Measurements from ENCODE around the gene SEMA4D. TPM values are rescaled to one million over a fixed set of nuclear protein-coding genes. Genes with fewer than 3 reads are reported as not detected.

SEMA4D gene, protein sequence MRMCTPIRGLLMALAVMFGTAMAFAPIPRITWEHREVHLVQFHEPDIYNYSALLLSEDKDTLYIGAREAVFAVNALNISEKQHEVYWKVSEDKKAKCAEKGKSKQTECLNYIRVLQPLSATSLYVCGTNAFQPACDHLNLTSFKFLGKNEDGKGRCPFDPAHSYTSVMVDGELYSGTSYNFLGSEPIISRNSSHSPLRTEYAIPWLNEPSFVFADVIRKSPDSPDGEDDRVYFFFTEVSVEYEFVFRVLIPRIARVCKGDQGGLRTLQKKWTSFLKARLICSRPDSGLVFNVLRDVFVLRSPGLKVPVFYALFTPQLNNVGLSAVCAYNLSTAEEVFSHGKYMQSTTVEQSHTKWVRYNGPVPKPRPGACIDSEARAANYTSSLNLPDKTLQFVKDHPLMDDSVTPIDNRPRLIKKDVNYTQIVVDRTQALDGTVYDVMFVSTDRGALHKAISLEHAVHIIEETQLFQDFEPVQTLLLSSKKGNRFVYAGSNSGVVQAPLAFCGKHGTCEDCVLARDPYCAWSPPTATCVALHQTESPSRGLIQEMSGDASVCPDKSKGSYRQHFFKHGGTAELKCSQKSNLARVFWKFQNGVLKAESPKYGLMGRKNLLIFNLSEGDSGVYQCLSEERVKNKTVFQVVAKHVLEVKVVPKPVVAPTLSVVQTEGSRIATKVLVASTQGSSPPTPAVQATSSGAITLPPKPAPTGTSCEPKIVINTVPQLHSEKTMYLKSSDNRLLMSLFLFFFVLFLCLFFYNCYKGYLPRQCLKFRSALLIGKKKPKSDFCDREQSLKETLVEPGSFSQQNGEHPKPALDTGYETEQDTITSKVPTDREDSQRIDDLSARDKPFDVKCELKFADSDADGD
- total RNA-seq, result 100 to 1,000 TPM; 159 to 161 TPM

DNA sequence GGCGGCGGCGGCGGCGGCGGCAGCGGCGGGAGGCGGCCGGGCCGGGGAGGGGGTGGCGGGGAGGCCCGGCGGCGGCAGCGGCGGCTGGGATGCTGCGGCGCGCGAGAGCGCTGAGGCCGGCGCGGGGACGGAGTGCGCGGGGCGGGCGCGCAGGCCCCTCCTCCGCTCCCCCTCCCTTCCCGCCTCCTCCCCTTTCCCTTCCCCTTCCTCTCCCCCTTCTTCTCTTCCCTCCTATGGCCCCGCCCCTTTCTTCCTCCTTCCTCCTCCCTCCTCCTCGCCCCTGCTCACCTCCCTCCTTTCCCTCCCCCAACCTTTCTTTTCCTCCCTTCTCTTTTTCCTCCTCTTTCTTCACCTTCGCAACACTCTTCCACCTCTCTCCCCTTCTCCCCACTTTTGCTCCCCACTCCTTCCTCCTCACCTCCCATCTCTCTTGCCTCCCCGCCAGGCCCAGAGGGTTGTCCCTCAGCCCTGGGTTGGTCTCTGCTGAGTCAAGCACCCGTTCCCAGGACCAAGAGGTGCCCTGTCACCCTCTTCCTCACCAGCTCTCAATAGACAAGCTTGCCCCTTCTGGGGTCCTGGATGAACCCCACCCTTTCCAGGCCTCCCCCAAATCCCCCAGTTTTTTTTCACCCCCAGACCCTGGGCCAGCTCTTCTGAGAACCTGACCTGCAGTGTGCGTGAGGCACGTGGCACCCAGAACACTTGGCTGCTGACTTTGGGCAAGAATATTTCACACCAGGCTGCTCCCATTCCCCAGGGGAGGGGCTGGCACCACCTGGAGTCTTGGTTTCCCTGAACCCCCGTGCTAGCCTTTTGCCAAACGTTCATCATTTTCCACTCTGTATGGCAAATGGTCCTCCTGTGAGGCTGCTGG lies at the start of gene SEMA4D:
Gene SEMA4D, minus strand, starts transcription at position 136 of the 874 bp plus-strand sequence. CDS start 92,657 bp downstream, outside the sequence.
- peak within 1 kb of the TSS; percentile 81 for H3K4me3 Mint-ChIP-seq
- ChIA-PET CTCF (interaction anchor here (0.9 to 1.7 kb wide), 4 partner anchors 8 to 88 kb away, joined by 4 to 11 read pairs (median 5); no protein-coding TSS in a partner anchor), POLR2A (interaction anchor here (0.9 to 1.6 kb wide), 3 partner anchors 9 to 179 kb away, joined by 3 to 4 read pairs (median 3); partner anchors contain the start of gene SECISBP2)
- H3K27me3 Mint-ChIP-seq, result no peaks in the 10 kb centered on the region
- DNase-seq, result peak; percentile 81
- intact Hi-C loops (cut with micrococcal nuclease), result loop anchor here (1.0 to 2.0 kb wide), 3 partner anchors 8 to 33 kb away; no protein-coding TSS in a partner anchor
- peaks cover 73% of the 10 kb centered on the region for H3K4me1 Mint-ChIP-seq (ENCODE audit: low read depth)
- peak within 1 kb of the TSS; percentile 90 for H3K27ac Mint-ChIP-seq
- H3K9me3 Mint-ChIP-seq, result no peaks in the 10 kb centered on the region
- peaks cover 4% of the 10 kb centered on the region for H3K36me3 Mint-ChIP-seq

DNA sequence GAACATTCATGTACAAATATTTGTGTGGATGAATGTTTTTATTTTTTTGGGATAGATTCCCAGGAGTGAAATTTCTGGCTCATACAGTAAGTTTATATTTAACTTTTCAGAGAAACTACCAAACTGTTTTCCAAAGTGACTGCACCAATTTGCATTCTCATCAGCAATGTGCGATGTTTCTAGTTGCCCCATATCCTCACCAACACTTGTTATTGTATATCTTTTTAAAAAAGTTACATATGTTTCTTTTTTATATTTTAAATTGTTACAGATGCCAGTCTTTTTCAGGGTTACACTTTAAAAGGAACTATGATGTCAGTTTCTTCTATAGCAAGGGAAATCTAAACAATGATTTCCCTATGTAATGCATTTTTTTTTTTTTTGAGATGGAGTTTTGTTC lies 49.1 kb upstream of the SEMA4D start:
- ChIA-PET CTCF (interaction anchor here (2.7 to 5.0 kb wide), 2 partner anchors 118 to 171 kb away, joined by 12 to 120 read pairs; no protein-coding TSS in a partner anchor), POLR2A (no interaction called here)
- H3K4me1 Mint-ChIP-seq (ENCODE audit: low read depth), result peaks cover 29% of the 10 kb centered on the region
- DNase-seq, result no peak
- no peaks in the 10 kb centered on the region for H3K27me3 Mint-ChIP-seq
- H3K27ac Mint-ChIP-seq, result no peak overlapping the region
- H3K36me3 Mint-ChIP-seq, result peaks cover 7% of the 10 kb centered on the region
- peaks cover 19% of the 10 kb centered on the region for H3K9me3 Mint-ChIP-seq
- intact Hi-C loops (cut with micrococcal nuclease), result no loop called here
- H3K4me3 Mint-ChIP-seq, result no peak overlapping the region

DNA sequence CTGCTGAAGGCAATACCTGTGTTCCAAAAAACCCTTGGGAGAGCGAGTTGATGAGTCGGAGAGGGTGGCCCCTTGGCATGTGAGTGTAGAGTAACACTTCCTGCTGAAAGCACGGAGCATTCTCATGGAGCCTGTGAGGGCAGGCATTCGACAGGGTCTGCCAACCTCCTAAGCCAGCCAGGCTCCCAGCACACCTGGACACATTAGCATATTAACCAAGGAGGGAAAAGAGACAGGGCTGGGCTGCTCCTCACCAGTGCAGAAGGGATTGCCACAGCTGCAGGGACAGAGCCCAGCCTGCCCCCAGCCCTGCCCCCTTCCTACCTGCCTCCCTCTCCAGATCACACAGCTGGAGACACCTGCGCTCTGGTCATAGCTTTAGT lies 46.4 kb upstream of the SEMA4D start:
- peaks cover 7% of the 10 kb centered on the region for H3K36me3 Mint-ChIP-seq
- H3K4me1 Mint-ChIP-seq (ENCODE audit: low read depth), result peaks cover 37% of the 10 kb centered on the region
- H3K27me3 Mint-ChIP-seq, result no peaks in the 10 kb centered on the region
- H3K9me3 Mint-ChIP-seq, result peaks cover 19% of the 10 kb centered on the region
- H3K27ac Mint-ChIP-seq, result no peak overlapping the region
- peak; percentile 5 for DNase-seq
- no peak overlapping the region for H3K4me3 Mint-ChIP-seq
- intact Hi-C loops (cut with micrococcal nuclease), result no loop called here
- POLR2A ChIA-PET, result interaction anchor here (0.9 kb wide), 1 partner anchor 134 kb away, joined by 3 read pairs; no protein-coding TSS in a partner anchor
- CTCF ChIA-PET, result interaction anchor here (2.5 kb wide), 1 partner anchor 134 kb away, joined by 6 read pairs; no protein-coding TSS in a partner anchor

DNA sequence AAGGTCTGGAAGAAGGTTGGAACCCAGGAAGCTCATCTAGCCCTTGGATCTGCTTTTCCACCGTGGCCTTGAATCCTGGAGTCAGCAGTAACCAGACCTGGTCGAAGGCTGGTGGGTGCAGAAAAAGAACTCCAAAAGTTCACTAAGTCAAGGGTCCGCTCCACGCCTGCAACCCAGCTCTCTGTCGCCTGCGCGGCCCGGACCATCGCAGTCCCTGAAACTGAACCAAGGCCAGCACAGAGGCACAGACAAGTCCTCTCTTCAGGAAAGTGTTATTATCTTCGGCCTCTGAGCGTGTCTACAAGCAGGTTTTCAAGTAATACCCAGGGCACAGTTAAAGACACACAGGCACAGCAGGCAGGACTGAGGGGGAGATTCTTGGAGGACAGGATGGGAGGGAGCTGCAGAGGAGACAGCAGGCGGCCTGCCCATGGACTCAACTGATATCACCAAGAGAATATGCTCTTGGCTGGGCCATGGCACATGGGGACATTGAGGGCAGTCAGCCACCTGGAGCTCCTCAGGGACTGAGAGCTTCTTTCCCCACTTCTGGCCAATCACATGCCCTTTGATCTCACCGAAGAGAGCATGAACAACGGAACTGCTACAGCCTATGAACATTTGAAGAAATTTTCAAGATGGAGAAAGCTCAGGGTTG lies 45.8 kb upstream of the SEMA4D start:
- intact Hi-C loops (cut with micrococcal nuclease), result no loop called here
- peaks cover 7% of the 10 kb centered on the region for H3K36me3 Mint-ChIP-seq
- POLR2A ChIA-PET, result interaction anchor here (0.9 kb wide), 1 partner anchor 133 kb away, joined by 3 read pairs; no protein-coding TSS in a partner anchor
- no peak overlapping the region for H3K27ac Mint-ChIP-seq
- H3K9me3 Mint-ChIP-seq, result peaks cover 19% of the 10 kb centered on the region
- no peaks in the 10 kb centered on the region for H3K27me3 Mint-ChIP-seq
- H3K4me3 Mint-ChIP-seq, result no peak overlapping the region
- CTCF ChIA-PET, result interaction anchor here (2.5 kb wide), 1 partner anchor 133 kb away, joined by 6 read pairs; no protein-coding TSS in a partner anchor
- peak; percentile 7 for DNase-seq
- H3K4me1 Mint-ChIP-seq (ENCODE audit: low read depth), result peaks cover 37% of the 10 kb centered on the region

DNA sequence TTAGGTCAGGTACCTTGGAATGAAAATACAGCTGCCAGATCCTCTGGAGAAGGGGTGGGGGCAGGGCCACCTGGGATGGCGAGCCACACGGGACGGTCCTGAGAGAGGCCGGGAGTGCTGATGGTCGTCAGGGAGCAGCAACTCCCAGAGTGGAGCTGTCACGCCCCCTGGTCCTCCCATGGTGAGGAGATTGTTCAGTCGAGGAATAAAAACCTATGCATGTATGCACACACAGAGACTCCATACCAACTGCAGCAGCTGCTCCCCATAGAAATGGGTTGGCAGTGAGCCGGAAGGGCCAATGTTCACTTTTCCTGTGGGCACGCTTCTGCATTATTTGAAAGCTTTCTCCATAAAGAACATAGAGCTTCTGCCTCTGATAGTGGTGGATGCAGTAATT lies 45.2 kb upstream of the SEMA4D start:
- ChIA-PET CTCF (interaction anchor here (2.5 kb wide), 1 partner anchor 133 kb away, joined by 6 read pairs; no protein-coding TSS in a partner anchor), POLR2A (interaction anchor here (0.9 kb wide), 1 partner anchor 132 kb away, joined by 3 read pairs; no protein-coding TSS in a partner anchor)
- H3K4me1 Mint-ChIP-seq (ENCODE audit: low read depth), result peaks cover 37% of the 10 kb centered on the region
- no peak overlapping the region for H3K4me3 Mint-ChIP-seq
- H3K9me3 Mint-ChIP-seq, result peaks cover 19% of the 10 kb centered on the region
- H3K27ac Mint-ChIP-seq, result no peak overlapping the region
- peaks cover 7% of the 10 kb centered on the region for H3K36me3 Mint-ChIP-seq
- intact Hi-C loops (cut with micrococcal nuclease), result no loop called here
- H3K27me3 Mint-ChIP-seq, result no peaks in the 10 kb centered on the region
- DNase-seq, result no peak

DNA sequence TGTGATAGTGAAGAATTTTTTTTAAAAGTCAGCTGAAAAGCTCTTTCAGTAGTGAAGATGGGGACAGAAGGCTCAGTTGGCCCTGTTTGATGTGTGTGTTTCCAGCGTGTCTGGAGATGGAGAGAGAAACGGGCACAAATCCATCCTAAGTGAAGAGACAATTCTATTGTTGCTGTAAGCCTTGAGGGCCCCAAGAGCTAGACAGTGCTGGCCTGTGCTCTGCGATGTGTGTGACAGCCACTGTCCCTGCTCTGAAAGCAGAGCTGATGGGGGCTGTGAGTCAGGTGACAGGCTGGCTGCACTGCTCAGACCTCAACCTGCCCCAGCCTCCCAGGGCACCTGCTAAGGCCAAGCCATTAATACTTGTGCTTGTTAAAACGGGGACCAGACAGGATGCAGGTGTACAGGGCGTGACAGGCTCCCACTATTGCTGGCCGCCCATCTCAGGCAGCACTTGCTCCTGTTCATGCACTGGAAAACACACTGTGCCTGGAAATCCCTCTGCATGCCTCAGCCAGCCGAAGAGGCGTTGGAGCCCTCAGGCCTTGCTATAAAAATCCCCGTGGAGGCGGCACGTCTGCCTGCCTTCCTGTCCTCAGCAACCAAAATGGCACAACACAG lies 44.6 kb upstream of the SEMA4D start:
- POLR2A ChIA-PET, result no interaction called here
- Mint-ChIP-seq H3K4me3 (no peak overlapping the region), H3K9me3 (peaks cover 19% of the 10 kb centered on the region), H3K4me1 (ENCODE audit: low read depth) (peaks cover 40% of the 10 kb centered on the region), H3K27me3 (no peaks in the 10 kb centered on the region), H3K27ac (no peak overlapping the region), H3K36me3 (peaks cover 7% of the 10 kb centered on the region)
- CTCF ChIA-PET, result interaction anchor here (1.5 kb wide), 1 partner anchor 13 kb away, joined by 4 read pairs; no protein-coding TSS in a partner anchor
- DNase-seq, result no peak
- intact Hi-C loops (cut with micrococcal nuclease), result no loop called here

DNA sequence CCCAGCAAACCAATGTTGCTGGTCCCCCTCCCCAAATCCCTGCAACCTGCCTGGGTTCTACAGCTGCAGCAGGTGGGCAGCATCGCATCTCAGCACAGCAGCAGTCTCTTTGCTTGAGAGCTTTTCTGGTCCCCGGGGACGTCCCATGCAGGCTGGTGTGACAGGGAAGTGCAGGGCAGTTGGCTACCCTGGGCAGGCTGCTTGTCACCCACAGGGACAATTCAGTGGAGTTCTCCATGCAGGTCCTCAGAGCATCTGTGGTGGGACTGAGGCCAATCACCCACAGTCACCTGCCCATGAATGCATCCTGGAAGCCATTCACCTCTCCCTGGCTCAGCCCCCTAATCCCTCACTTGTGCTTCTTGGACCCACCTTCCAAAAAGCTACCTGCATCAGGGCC lies 43.9 kb upstream of the SEMA4D start:
- POLR2A ChIA-PET, result no interaction called here
- intact Hi-C loops (cut with micrococcal nuclease), result no loop called here
- Mint-ChIP-seq H3K9me3 (peaks cover 17% of the 10 kb centered on the region), H3K27ac (no peak overlapping the region), H3K4me3 (no peak overlapping the region), H3K27me3 (no peaks in the 10 kb centered on the region), H3K4me1 (ENCODE audit: low read depth) (peaks cover 47% of the 10 kb centered on the region), H3K36me3 (peaks cover 7% of the 10 kb centered on the region)
- no peak for DNase-seq
- CTCF ChIA-PET, result interaction anchor here (1.5 kb wide), 1 partner anchor 12 kb away, joined by 4 read pairs; no protein-coding TSS in a partner anchor

DNA sequence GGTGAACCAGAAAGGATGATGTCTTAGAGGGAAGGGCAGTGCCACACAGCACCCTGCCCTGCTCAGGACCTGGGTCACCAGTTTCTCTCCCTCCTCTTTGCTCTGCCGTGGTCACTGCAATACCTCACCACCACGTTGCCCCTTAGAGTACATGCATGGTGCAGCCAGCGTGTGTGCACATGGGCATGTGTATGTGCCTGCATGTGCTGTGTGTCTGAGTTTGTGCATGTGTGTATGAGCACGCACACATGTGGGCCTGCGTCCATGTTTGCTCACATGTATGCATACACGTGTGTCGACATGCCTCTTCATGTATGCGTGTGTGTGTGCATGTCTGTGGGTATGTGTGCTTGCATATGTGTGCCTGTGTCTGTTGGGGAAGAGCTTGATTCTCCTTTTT lies 41.5 kb upstream of the SEMA4D start:
- H3K4me1 Mint-ChIP-seq (ENCODE audit: low read depth), result peaks cover 68% of the 10 kb centered on the region
- intact Hi-C loops (cut with micrococcal nuclease), result no loop called here
- no peaks in the 10 kb centered on the region for H3K9me3 Mint-ChIP-seq
- no peak for DNase-seq
- CTCF ChIA-PET, result interaction anchor here (1.0 to 5.7 kb wide), 6 partner anchors 9 to 129 kb away, joined by 3 to 39 read pairs (median 4); no protein-coding TSS in a partner anchor
- POLR2A ChIA-PET, result interaction anchor here (0.7 to 1.4 kb wide), 2 partner anchors 10 to 226 kb away, joined by 3 to 4 read pairs; no protein-coding TSS in a partner anchor
- no peak overlapping the region for H3K27ac Mint-ChIP-seq
- H3K4me3 Mint-ChIP-seq, result no peak overlapping the region
- H3K27me3 Mint-ChIP-seq, result no peaks in the 10 kb centered on the region
- H3K36me3 Mint-ChIP-seq, result no peaks in the 10 kb centered on the region

DNA sequence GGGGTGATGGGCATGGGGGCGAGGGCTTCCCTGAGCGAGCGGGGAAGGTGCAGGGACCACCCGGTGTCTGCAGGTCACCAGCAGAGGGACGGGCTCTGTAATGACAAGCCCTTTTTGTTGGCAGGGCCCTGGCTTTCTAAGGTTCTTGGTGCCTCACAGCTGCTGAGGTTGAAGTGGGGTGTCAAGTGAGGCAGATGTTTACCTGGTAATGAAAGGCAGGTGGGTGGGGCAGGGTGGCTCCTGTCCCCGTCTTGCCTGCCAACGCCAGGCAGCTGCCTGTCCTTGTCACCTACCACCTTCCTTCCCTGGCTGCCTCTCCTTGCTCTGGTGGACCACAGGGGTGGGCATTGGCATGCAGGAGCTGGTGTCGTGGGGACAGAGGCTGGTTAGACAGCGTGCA lies 41.0 kb upstream of the SEMA4D start:
- no peaks in the 10 kb centered on the region for H3K9me3 Mint-ChIP-seq
- ChIA-PET POLR2A (no interaction called here), CTCF (interaction anchor here (1.0 to 5.7 kb wide), 4 partner anchors 9 to 128 kb away, joined by 3 to 39 read pairs (median 6); no protein-coding TSS in a partner anchor)
- H3K36me3 Mint-ChIP-seq, result no peaks in the 10 kb centered on the region
- H3K27me3 Mint-ChIP-seq, result no peaks in the 10 kb centered on the region
- peaks cover 72% of the 10 kb centered on the region for H3K4me1 Mint-ChIP-seq (ENCODE audit: low read depth)
- no peak overlapping the region for H3K4me3 Mint-ChIP-seq
- intact Hi-C loops (cut with micrococcal nuclease), result no loop called here
- DNase-seq, result no peak
- no peak overlapping the region for H3K27ac Mint-ChIP-seq

DNA sequence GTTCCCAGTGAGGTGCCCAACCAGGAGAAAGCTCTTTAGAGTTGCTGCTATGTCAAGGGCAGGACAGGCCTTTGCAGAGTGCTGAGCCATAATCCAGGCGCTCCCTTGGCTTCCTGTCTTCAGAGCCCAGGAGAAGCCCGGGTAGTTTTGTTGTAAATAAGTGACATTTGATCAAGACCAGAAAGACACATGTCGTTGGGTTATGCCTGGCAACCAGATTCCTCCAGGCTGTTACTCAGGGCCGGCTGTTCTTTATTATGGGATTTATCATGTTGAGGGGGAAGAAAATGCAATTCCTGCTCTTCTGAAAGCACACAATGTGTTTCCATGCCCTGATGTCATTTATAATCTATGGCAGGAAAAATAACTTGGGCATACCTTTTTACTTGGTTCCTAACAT lies 39.3 kb upstream of the SEMA4D start:
- no peaks in the 10 kb centered on the region for H3K9me3 Mint-ChIP-seq
- CTCF ChIA-PET, result interaction anchor here (1.7 to 5.7 kb wide), 2 partner anchors 11 to 127 kb away, joined by 8 to 39 read pairs; no protein-coding TSS in a partner anchor
- no peaks in the 10 kb centered on the region for H3K36me3 Mint-ChIP-seq
- no peaks in the 10 kb centered on the region for H3K27me3 Mint-ChIP-seq
- H3K27ac Mint-ChIP-seq, result peak overlapping the region; percentile 88
- DNase-seq, result no peak
- POLR2A ChIA-PET, result interaction anchor here (0.6 to 1.0 kb wide), 2 partner anchors 12 to 153 kb away, joined by 3 to 4 read pairs; no protein-coding TSS in a partner anchor
- no peak overlapping the region for H3K4me3 Mint-ChIP-seq
- H3K4me1 Mint-ChIP-seq (ENCODE audit: low read depth), result peaks cover 80% of the 10 kb centered on the region
- intact Hi-C loops (cut with micrococcal nuclease), result loop anchor here (2.0 kb wide), 2 partner anchors 46 to 110 kb away; no protein-coding TSS in a partner anchor

Data from activated CD4-positive, alpha-beta memory T cell treated with anti-CD3 and anti-CD28 coated beads for 36 hours (primary cell).